Measurements from ENCODE around the gene GPSM3.
A peak's percentile ranks its signal among the peaks of the same experiment; 100 is the strongest.

GPSM3 gene

GRCh38 chr6:32174416-32174815 lies 18.0 kb downstream of the GPSM3 start:
- DNase-seq (ENCODE audit: low read depth) = no peak

- DNase-seq (ENCODE audit: low read depth) = no peak
Observed at GRCh38 chr6:32173051-32173727, 19.3 kb downstream of the GPSM3 start.

- DNase-seq (ENCODE audit: low read depth) = no peak
Observed at GRCh38 chr6:32171234-32171633, 21.2 kb downstream of the GPSM3 start.

- DNase-seq (ENCODE audit: low read depth) = no peak
Observed at GRCh38 chr6:32170294-32170693, 22.1 kb downstream of the GPSM3 start.

- no peak for DNase-seq (ENCODE audit: low read depth)
Observed at GRCh38 chr6:32168807-32169591, 23.4 kb downstream of the GPSM3 start.

GRCh38 chr6:32168350-32168749 lies 24.1 kb downstream of the GPSM3 start:
- DNase-seq (ENCODE audit: low read depth) = no peak

GRCh38 chr6:32167761-32168262 lies 24.6 kb downstream of the GPSM3 start:
- no peak for DNase-seq (ENCODE audit: low read depth)

GRCh38 chr6:32167154-32167760 lies 25.2 kb downstream of the GPSM3 start:
- no peak for DNase-seq (ENCODE audit: low read depth)

GRCh38 chr6:32166411-32167061 lies 25.9 kb downstream of the GPSM3 start:
- no peak for DNase-seq (ENCODE audit: low read depth)

GRCh38 chr6:32164295-32164694 lies 28.1 kb downstream of the GPSM3 start, which contains the start of gene EGFL8:
TSS of gene EGFL8 (plus strand) at chr6:32164595. CDS start at chr6:32166166, 1,571 bp downstream.
- DNase-seq (ENCODE audit: low read depth) = no peak

- no peak for DNase-seq (ENCODE audit: low read depth)
Observed at GRCh38 chr6:32163559-32164258, 28.7 kb downstream of the GPSM3 start.

- DNase-seq (ENCODE audit: low read depth) = no peak
Observed at GRCh38 chr6:32158052-32158451, 34.4 kb downstream of the GPSM3 start.

GRCh38 chr6:32156891-32157290 lies 35.6 kb downstream of the GPSM3 start:
- DNase-seq (ENCODE audit: low read depth) = no peak

GRCh38 chr6:32154514-32155161 lies 37.8 kb downstream of the GPSM3 start:
- peak; percentile 47 for DNase-seq (ENCODE audit: low read depth)

- peak; percentile 57 for DNase-seq (ENCODE audit: low read depth)
Observed at GRCh38 chr6:32153564-32154513, 38.6 kb downstream of the GPSM3 start, which contains the start of gene PPT2. TSS of gene PPT2 (plus strand) at chr6:32154141. CDS start at chr6:32154595, 454 bp downstream.

- no peak for DNase-seq (ENCODE audit: low read depth)
Observed at GRCh38 chr6:32152769-32153563, 39.5 kb downstream of the GPSM3 start.

- no peak for DNase-seq (ENCODE audit: low read depth)
Observed at GRCh38 chr6:32151863-32152768, 40.3 kb downstream of the GPSM3 start, which contains the start of gene PRRT1. TSS of gene PRRT1 (minus strand) at chr6:32151939. CDS start at chr6:32151827, 112 bp downstream.

Data from T follicular helper cell (primary cell).